Activated CD4-positive, alpha-beta T cell treated with anti-CD3 and anti-CD28 coated beads for 1 hour (primary cell): ENCODE data around the gene LPAR6.

Source experiments
- DNase-seq: peaks from one replicate; pipeline ENCODE4 v3.0.0-alpha.2; 2020

LPAR6 gene

GRCh38 chr13:48414501-48414900 lies 1.6 kb upstream of the LPAR6 start:
- no peak for DNase-seq

DNA sequence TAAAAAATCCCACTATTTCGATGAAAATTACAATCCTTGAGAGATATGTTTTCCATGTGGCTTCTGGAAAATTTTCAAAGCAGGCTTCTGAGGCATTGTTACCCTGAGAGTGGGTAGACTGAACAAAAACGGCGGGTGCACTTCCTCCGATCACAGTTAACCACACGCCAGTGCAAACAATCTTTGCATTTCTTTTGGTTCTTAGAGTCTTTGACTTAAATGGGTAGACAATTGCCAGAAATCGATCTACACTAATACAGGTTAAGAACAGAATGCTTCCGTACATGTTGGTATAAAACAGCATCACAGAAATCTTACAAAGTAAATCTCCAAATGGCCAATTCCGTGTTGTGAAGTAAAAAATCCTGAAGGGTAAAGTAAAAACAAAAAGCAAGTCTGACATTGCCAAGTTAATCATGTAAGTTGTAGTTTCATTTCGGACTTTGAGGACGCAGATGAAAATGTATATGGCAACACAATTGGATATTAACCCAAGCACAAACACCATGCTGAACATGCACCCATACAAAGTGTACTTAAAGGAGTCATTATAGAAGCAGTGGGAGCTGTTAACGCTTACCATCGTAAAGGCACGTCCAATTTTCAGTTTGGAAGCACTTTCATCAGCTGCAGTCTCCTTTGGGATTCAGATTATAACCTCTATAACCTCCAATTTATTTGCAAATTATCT lies 927 bp downstream of the LPAR6 start:
- DNase-seq = no peak

- DNase-seq = no peak
These were observed 1.6 kb downstream of the LPAR6 start for GRCh38 chr13:48411147-48411794.

DNA sequence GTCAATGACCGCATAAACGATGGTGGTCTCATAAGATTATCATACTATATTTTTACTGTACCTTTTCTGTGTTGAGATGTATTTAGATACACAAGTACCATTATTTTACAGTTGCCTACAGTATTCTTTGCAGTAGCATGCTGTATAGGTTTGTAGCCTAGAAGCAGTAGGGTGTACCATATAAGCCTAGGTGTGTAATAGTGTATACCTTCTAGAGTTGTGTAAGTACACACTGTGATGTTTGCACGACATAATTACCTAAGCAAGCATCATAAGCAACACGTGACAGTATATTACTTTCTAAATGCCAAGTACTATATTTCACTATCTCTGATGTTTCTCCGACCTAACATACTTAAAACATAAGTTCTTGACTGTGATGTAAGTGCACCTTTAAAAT lies 2.7 kb downstream of the LPAR6 start:
- no peak for DNase-seq

GRCh38 chr13:48405875-48406274 lies 7.0 kb downstream of the LPAR6 start:
- DNase-seq = no peak

DNA sequence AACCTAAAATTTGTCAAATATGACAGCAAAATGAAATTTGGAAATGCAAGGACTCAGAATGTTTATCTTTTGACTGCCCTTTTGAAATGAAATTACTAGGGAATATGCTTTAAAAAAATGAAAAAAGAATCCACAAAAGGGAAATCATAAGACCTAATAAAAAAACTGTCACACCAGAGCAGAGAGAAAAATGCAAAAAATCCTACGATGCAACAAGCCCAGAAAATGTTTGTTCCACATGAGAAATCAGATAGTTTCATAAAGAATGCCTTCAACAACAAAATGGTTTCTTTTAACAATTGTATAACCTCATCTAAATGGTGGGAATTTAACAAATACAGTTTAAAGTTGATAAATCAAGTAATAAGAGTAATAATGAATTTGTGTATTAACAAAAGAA lies 8.0 kb downstream of the LPAR6 start:
- DNase-seq = no peak

- no peak for DNase-seq
These were observed 9.0 kb downstream of the LPAR6 start for GRCh38 chr13:48403913-48404312.

GRCh38 chr13:48403151-48403631 lies 9.7 kb downstream of the LPAR6 start:
- no peak for DNase-seq

GRCh38 chr13:48402325-48402932 lies 10.5 kb downstream of the LPAR6 start:
- no peak for DNase-seq

DNA sequence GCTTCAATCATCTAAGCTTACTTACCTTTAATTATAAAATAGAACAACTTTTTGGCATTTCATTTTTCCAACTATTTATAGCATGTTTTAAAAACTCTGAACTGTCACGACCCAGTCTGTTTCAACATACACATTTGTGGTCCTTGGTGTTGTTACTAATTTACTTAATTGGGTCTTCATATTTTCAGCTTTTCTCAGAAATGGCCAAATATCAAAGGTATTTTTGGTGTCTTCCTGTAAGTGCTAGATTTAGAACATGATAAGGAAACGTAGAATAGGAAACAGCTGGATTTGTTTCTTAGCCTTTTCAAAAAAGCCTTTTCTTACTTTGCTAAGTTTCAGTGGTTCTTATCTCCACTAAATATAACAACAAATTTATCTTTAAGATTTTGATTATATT lies 11.4 kb downstream of the LPAR6 start:
- no peak for DNase-seq

GRCh38 chr13:48400850-48401291 lies 12.0 kb downstream of the LPAR6 start:
- DNase-seq = no peak

DNA sequence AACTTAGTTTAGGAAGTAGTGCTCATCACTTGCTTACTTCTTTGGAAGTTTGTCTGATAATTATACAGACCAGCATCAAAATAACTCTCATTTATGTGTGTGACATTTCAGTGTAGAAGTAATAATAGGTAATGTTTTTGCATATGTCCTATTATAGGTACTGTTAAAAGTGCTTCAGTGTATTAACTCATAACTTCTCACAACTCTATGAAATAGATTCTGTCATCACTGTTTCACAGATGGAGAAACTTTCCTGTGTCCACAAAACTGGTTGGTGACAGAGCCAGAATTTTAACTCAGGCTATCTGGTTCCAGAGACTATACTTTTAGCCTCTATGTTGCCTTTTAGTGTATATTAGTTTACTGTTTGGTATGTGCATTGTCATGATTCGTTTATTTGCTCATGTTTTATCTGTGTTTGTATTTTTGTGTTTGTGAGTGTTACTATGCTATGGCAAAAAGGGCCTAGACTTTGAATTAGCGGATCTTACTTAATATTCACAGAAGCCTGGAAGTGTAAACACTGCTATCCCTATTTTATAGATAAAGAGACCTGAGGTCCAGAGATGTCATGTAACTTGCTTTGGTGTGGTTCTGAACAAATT lies 12.7 kb downstream of the LPAR6 start:
- no peak for DNase-seq

DNA sequence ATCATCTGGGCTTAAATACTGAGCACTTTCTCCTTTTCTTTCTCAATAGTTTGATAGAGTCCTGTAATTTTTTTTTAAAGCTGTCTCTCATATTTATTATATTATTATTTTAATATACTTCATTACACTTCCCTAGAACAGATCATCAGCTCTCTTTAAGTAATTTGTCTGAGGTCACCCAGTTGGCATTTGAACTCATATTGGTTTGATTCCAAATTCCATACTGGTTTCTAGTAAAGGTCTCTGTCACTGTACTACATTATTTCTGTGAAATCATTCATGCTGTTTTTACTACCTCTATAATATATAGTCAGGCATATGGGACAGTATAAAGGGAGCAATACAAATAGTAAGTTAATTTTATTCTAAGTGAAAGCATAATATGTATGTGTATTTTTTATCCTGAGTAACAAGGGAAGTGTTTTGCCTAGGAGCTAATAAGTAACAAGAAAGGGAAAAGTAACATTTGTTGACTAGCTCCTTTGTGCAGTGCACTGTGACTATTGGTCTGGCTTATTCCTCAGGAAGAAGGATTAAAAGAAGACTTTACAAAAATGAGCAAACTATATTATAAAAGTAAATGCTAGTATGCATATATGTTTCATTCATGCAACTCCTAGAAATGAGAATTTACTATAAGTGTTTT lies 14.3 kb downstream of the LPAR6 start:
- DNase-seq = no peak

DNA sequence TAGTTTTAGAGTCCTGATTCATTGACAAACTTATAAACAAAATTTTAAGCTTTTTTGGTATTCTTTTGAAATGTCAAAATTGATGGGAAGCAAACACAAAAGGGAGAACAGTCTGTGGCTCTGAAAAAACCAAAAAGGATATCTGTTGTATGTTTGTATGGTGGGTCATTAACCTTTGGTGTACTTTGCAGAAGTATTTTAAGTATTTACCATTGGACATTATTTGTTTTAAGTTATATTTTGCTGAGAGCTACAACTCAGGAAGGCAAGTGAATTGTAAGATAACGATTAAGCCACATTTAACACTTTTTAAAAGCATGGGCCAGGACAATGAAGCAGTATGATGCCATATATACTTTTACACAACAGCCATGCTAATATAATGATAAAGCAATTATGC lies 15.2 kb downstream of the LPAR6 start:
- DNase-seq = no peak

- DNase-seq = no peak
These were observed 19.2 kb downstream of the LPAR6 start for GRCh38 chr13:48393698-48394085.

DNA sequence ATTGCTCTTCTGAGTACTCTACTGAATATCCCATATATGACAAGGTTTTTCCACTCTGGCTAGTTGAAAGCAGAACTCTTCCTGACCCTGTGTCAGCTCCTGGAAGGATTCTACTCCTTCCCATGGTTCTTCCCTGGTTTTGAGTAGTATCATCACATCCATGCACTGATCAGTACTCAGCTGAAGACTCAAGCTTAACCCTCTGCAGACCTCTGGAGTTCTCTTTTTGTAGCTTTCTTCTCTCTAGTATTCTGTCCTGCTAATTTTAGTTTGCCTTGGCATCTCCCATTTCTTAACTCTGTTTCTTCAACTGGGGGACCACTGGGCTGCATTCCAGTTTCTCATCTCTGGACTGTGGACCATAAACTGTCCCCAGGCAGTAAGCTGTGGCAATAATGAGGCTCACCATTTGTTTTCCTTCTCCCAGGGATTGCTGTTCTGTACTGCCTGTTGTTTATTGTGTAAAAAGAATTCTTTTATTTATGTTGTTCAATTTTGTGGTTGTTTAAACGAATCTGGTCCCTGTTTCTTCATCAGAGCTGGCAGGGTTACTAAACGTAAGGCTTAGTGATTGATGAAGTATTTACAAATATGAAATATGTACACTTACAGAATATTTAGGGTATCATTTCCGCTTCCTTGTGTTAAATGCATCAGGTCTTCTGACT lies 19.7 kb downstream of the LPAR6 start:
- DNase-seq = no peak

- no peak for DNase-seq
These were observed 21.7 kb downstream of the LPAR6 start for GRCh38 chr13:48391257-48391656.

DNA sequence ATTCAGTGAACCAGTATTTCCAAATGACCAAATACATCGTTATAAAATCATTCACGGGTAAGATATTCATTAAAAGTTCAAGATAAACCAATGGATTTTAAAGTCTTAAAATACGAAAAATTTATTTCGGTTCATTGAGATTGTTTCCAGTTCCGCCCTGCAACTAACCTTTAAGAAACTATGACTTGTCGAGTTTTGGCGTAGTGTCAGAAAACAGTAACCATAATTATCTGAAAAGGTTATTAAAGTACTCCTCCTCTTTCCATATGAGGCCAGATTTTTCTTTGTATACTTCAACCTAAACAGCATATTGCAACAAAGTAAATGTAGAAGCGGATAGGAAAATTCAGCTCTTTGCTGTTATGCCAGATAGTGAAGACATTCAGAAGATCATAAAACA lies 26.1 kb downstream of the LPAR6 start:
- no peak for DNase-seq

GRCh38 chr13:48383384-48383783 lies 29.5 kb downstream of the LPAR6 start:
- no peak for DNase-seq

GRCh38 chr13:48380581-48380980 lies 32.3 kb downstream of the LPAR6 start:
- no peak for DNase-seq

DNA sequence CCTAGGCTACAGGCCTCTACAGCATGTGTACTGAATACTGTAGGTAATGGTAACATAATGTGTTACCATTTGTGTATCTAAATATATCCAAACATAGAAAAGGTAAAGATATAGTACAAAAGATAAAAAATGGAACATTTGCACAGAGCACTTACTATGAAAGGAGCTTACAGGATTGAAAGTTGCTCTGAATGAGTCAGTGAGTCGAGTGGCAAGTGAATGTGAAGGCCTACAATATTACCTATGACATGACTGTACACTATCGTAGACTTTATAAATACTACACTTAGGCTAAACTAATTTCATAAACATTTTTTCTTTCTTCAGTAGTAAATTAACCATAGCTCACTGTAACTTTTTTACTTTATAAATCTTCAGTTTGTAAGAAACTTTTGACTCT lies 35.1 kb downstream of the LPAR6 start:
- DNase-seq = no peak

GRCh38 chr13:48370815-48371214 lies 42.1 kb downstream of the LPAR6 start:
- DNase-seq = no peak

DNA sequence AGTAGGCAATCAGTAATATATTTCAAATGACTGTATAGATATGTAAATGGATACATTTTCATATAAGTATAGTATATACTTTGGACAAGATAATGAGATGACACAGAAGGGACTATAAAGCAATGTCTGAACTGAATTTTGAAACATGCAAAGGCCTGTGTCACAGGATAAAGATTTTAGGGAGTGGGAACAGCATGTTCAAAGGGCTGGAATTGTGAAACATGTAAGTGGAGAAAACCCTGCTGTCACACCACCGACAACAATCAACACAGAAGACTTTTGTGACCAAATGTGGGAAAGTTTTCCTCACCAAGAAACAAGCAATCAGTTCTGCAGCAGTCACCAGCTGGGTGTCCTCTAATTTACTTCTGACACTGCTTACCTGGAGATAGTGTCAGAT lies 42.9 kb downstream of the LPAR6 start:
- DNase-seq = no peak
